Astrocyte (in vitro differentiated cells and primary cell): ENCODE data around the gene EPO. TPM values are rescaled to one million over a fixed set of nuclear protein-coding genes. Genes with fewer than 3 reads are reported as not detected.
"Not testable (repeated sequence)": the region's sequence is repeated elsewhere in the genome, so short reads cannot be mapped to it uniquely, and the experiment has no call there.

Source experiments
- DNase-seq: peaks from one replicate; pipeline ENCODE4 v3.0.0-alpha.2; 2010; ENCODE audit warnings: low read depth
- FAIRE-seq: peaks from 2 replicates; lab custom pipeline; 2011; peaks lifted over from hg19 to GRCh38; lab: Jason Lieb, UNC
- H2AFZ ChIP-seq: 2 replicates; pipeline ENCODE4 v1.6.0; 2012; ENCODE audit warnings: low read depth, low read length, inconsistent platforms
- H3K27ac ChIP-seq: 2 replicates; pipeline ENCODE4 v1.5.1; 2011; ENCODE audit warnings: low read depth, low read length, inconsistent platforms
- H3K27me3 ChIP-seq: 2 replicates; pipeline ENCODE4 v1.6.0; 2011; ENCODE audit warnings: low read length, inconsistent platforms; ENCODE audit not compliant: insufficient read depth
- H3K36me3 ChIP-seq: 2 replicates; pipeline ENCODE4 v1.5.1; 2011; ENCODE audit warnings: low read length, inconsistent platforms; ENCODE audit not compliant: insufficient read depth
- H3K4me1 ChIP-seq: 2 replicates; pipeline ENCODE4 v1.5.1; 2011; ENCODE audit warnings: low read length, inconsistent platforms; ENCODE audit not compliant: insufficient read depth
- H3K4me2 ChIP-seq: 2 replicates; pipeline ENCODE4 v1.6.0; 2012; ENCODE audit warnings: low read length, inconsistent platforms
- H3K4me3 ChIP-seq: 2 replicates; pipeline ENCODE4 v1.5.1; 2011; ENCODE audit warnings: low read depth, mild to moderate bottlenecking, low read length, inconsistent platforms; ENCODE audit not compliant: insufficient read depth
- H3K79me2 ChIP-seq: 2 replicates; pipeline ENCODE4 v1.6.0; 2012; ENCODE audit warnings: mild to moderate bottlenecking, low read length, inconsistent platforms; ENCODE audit not compliant: insufficient read depth
- H3K9ac ChIP-seq: 2 replicates; pipeline ENCODE4 v1.6.0; 2012; ENCODE audit warnings: mild to moderate bottlenecking, low read length, inconsistent platforms
- H3K9me3 ChIP-seq: 2 replicates; pipeline ENCODE4 v1.5.1; 2012; ENCODE audit warnings: low read depth, mild to moderate bottlenecking, low read length, inconsistent platforms; ENCODE audit not compliant: insufficient read depth
- H4K20me1 ChIP-seq: 2 replicates; pipeline ENCODE4 v1.6.0; 2012; ENCODE audit warnings: low read length, inconsistent platforms; ENCODE audit not compliant: insufficient read depth
- H3K27ac Mint-ChIP-seq: one replicate; pipeline ENCODE4 v1.8.0; 2021; ENCODE audit warnings: mild to moderate bottlenecking, mixed read lengths; ENCODE audit not compliant: unreplicated experiment
- H3K27me3 Mint-ChIP-seq: one replicate; pipeline ENCODE4 v1.8.0; 2021; ENCODE audit warnings: low read depth, mixed read lengths; ENCODE audit not compliant: unreplicated experiment
- H3K36me3 Mint-ChIP-seq: one replicate; pipeline ENCODE4 v1.8.0; 2021; ENCODE audit warnings: low read depth, mixed read lengths; ENCODE audit not compliant: unreplicated experiment
- H3K4me1 Mint-ChIP-seq: one replicate; pipeline ENCODE4 v1.8.0; 2021; ENCODE audit warnings: low read depth, mixed read lengths; ENCODE audit not compliant: unreplicated experiment
- H3K4me3 Mint-ChIP-seq: one replicate; pipeline ENCODE4 v1.8.0; 2021; ENCODE audit warnings: mild to moderate bottlenecking, moderate library complexity, mixed read lengths; ENCODE audit not compliant: unreplicated experiment
- H3K9me3 Mint-ChIP-seq: one replicate; pipeline ENCODE4 v1.8.0; 2021; ENCODE audit warnings: mild to moderate bottlenecking, mixed read lengths; ENCODE audit not compliant: unreplicated experiment
- CTCF ChIP-seq: IDR thresholded peaks from 2 replicates; pipeline ENCODE4 v1.5.1; 2011; ENCODE audit warnings: low read depth, mild to moderate bottlenecking, inconsistent platforms, low read length, moderate library complexity; ENCODE audit not compliant: insufficient read depth
- EZH2 ChIP-seq: IDR thresholded peaks from 2 replicates; pipeline ENCODE4 v1.6.1; 2012; ENCODE audit warnings: mild to moderate bottlenecking, low read length, inconsistent platforms; ENCODE audit not compliant: insufficient read depth
- total RNA-seq: library from RNA; stranded (reverse); gene quantifications from 2 replicates; pipeline ENCODE4 v1.2.1, GENCODE V29; 2021

The EPO gene
- total RNA-seq, 1 donor from 2014 or later, result not detected

- H3K27ac Mint-ChIP-seq, result no peak overlapping the region
- no peak overlapping the region for H3K9ac ChIP-seq
- H3K4me2 ChIP-seq, result no peak overlapping the region
- DNase-seq (no peak), FAIRE-seq (no peak)
- no peaks in the 10 kb centered on the region for H3K4me1 ChIP-seq
- peaks cover 5% of the 10 kb centered on the region for H3K9me3 ChIP-seq
- H2AFZ ChIP-seq, result no peak overlapping the region
- H3K79me2 ChIP-seq, result no peaks in the 10 kb centered on the region
- peaks cover 19% of the 10 kb centered on the region for H3K9me3 Mint-ChIP-seq
- H3K4me3 Mint-ChIP-seq, result no peak overlapping the region
- H3K36me3 Mint-ChIP-seq, result peaks cover 5% of the 10 kb centered on the region
- H3K27me3 ChIP-seq, result peaks cover 2% of the 10 kb centered on the region
- TF ChIP-seq EZH2 (no peak), CTCF (no peak)
- H3K4me3 ChIP-seq, result no peak overlapping the region
- H4K20me1 ChIP-seq, result peaks cover 4% of the 10 kb centered on the region
- H3K27ac ChIP-seq, result no peak overlapping the region
- no peaks in the 10 kb centered on the region for H3K4me1 Mint-ChIP-seq
- peaks cover 24% of the 10 kb centered on the region for H3K27me3 Mint-ChIP-seq
- no peaks in the 10 kb centered on the region for H3K36me3 ChIP-seq
These were observed 5.5 kb upstream of the EPO start for GRCh38 chr7:100714725-100715124.

- not testable (repeated sequence) for FAIRE-seq, H3K36me3 ChIP-seq, DNase-seq, H3K79me2 ChIP-seq, H3K9me3 ChIP-seq, H3K9ac ChIP-seq, H3K36me3 Mint-ChIP-seq, H3K4me3 ChIP-seq, H3K4me1 Mint-ChIP-seq, H3K27ac Mint-ChIP-seq, H3K4me2 ChIP-seq, H4K20me1 ChIP-seq, H3K4me3 Mint-ChIP-seq, H2AFZ ChIP-seq, H3K27ac ChIP-seq, H3K4me1 ChIP-seq
- Mint-ChIP-seq H3K27me3 (peaks cover 42% of the 10 kb centered on the region), H3K9me3 (peaks cover 21% of the 10 kb centered on the region)
- peaks cover 23% of the 10 kb centered on the region for H3K27me3 ChIP-seq
These were observed 3.2 kb upstream of the EPO start for GRCh38 chr7:100717073-100717472.

- Mint-ChIP-seq H3K27me3 (peaks cover 59% of the 10 kb centered on the region), H3K4me3 (peak overlapping the region; percentile 11)
- DNase-seq, result peak; percentile 19
These were observed 567 bp upstream of the EPO start for GRCh38 chr7:100719523-100720278.

More at GRCh38 chr7:100719523-100720278, 567 bp upstream of the EPO start:
- H3K36me3 ChIP-seq, result no peaks in the 10 kb centered on the region
- Mint-ChIP-seq H3K36me3 (peaks cover 5% of the 10 kb centered on the region), H3K9me3 (peaks cover 21% of the 10 kb centered on the region), H3K4me1 (no peaks in the 10 kb centered on the region), H3K27ac (no peak overlapping the region)
- H3K27ac ChIP-seq, result no peak overlapping the region
- peaks cover 5% of the 10 kb centered on the region for H3K9me3 ChIP-seq
- no peaks in the 10 kb centered on the region for H3K79me2 ChIP-seq
- FAIRE-seq, result no peak
- TF ChIP-seq CTCF, result no peak
- TF ChIP-seq EZH2, result no peak
- no peak overlapping the region for H3K9ac ChIP-seq
- H3K4me2 ChIP-seq, result peak overlapping the region; percentile 46
- peaks cover 2% of the 10 kb centered on the region for H3K4me1 ChIP-seq
- H4K20me1 ChIP-seq, result no peaks in the 10 kb centered on the region
- no peak overlapping the region for H3K4me3 ChIP-seq
- peaks cover 36% of the 10 kb centered on the region for H3K27me3 ChIP-seq
- H2AFZ ChIP-seq, result no peak overlapping the region
